ENCODE data around the gene CPHXL2.

The CPHXL2 gene

DNA sequence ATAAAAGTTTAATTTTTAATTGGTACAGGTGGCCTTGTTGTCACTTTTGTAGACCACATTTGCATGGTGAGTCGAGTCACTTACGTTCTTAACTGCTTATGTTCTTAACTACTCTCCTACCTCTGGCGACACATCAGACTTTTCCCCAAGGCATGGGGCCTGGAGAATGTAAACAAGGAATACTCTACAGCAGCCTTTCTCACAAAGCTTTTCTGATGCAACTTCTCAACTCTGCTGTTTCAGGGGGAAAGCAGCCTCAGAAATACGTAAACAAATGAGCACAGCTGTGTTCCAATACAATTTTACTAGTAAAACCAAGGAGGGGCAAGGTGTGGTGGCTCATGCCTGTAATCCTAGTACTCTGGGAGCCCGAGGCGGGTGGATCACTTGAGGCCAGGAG lies 36.2 kb downstream of the CPHXL2 start:
- DNase-seq: no peak

DNA sequence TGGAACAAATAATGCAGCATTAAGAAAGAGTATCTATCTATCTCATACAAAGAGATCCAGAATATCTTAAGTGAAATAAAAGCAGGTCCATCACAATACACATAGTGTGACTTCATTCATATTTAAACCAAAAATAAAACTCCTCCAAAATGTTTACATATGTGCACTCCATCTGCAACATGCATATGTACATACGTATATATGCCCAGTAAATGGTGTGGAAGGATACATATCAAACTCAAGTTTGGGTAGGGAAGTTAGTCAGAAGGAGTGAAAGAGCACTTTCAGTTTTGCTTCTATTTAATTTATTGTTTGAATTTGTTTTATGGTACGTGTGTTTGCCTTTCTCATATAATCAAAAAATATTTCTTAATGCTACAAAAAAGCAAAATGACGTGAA lies 41.8 kb downstream of the CPHXL2 start:
- no peak for DNase-seq

DNA sequence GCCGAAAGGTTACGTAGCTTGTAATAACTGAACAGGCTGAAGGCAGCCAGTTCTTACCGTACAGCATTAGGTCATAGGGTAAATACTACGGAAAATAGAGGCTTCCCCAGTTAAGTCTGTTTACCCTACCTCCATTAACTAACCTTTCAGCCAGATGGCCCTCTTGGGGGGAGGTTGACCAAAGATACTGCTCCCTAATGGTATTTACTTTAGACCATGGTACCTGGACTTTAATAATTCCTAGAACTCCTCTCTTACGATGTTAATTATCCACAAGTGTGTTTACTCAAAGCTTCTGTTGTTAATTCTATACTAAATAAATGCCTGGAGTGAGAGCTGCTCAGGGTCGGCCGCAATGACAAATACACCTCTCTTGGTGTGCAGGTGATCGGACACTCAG lies 44.0 kb downstream of the CPHXL2 start:
- DNase-seq: no peak

DNA sequence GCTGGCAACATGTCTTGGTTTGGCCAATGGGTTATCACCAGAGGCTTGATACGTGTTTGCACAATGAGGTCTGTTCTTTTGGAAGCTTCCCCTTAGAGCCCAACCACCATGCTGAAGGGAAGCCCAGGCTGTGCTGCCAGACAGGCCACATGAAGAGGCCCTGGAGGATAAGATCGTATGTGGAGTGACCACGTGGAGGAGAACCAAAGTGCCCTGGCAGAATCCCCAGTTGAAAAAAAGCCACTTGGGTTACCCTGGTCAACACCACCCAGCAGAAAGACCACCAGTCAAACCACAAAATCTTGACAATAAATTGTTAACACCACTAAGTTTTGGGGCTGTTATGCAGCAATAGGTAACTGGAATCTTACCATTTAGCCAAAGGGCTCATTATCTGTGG lies 46.8 kb downstream of the CPHXL2 start:
- peak; percentile 12 for DNase-seq

DNA sequence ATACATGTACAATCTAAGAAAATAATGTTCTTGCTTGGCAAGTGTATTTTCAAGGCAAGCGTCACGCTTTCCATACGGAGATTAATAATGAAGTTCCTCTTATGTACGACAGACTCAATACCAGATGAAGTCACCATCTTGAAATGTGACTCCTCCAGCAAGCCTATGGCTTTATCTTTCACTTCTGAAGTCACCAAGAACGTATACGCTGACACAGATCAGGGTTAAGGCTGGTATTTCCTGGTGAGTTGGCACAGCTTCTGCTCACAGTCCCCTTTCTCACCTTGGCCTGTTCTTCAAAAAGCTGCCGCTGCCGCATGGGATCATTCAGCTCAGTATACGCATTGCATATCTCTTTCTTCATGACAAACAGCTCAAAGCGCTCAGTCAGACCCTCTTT lies 47.7 kb downstream of the CPHXL2 start:
- DNase-seq: no peak

GRCh38 chr16:75628351-75628750 lies 48.5 kb downstream of the CPHXL2 start:
- no peak for DNase-seq

DNA sequence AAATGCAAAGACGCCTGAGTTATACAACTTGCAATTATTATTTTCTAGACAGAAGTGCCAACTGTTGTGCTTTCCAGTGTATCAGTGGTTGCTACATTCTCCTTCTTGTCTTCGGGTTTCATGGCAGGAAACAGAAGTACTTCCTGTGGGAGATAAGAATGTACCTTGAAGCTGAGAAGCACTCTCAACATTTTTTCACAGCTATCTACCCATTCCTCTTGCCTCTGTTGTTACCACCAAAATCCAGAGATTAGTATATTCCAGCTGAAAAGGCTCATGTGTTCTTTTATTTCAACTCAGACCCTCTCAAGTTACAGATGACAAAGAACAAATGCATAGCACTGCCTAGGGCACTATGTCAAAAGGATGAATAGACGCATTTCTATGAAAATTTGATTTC lies 49.0 kb downstream of the CPHXL2 start:
- DNase-seq: peak; percentile 92

DNA sequence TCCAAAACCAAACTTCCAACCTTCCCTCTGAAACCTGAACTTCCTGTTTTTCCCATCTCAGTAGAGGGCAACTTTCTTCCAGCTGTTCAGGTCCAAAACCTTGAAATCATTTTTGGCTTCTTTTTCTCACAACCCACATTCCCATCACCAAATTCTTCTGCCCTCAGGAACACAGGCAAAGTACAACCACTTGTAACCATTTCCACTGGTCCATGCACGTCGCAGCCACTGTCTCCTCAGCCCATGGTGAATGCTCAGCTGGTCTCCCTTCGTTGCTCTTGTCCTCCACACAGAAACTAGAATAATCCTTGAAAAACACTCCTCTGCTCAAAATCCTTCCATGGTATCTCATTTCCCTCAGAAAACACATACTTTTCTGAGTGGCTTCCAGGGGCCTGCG lies 50.0 kb downstream of the CPHXL2 start:
- DNase-seq: no peak

- peak; percentile 9 for DNase-seq
Observed at GRCh38 chr16:75624921-75625334, 51.9 kb downstream of the CPHXL2 start.

DNA sequence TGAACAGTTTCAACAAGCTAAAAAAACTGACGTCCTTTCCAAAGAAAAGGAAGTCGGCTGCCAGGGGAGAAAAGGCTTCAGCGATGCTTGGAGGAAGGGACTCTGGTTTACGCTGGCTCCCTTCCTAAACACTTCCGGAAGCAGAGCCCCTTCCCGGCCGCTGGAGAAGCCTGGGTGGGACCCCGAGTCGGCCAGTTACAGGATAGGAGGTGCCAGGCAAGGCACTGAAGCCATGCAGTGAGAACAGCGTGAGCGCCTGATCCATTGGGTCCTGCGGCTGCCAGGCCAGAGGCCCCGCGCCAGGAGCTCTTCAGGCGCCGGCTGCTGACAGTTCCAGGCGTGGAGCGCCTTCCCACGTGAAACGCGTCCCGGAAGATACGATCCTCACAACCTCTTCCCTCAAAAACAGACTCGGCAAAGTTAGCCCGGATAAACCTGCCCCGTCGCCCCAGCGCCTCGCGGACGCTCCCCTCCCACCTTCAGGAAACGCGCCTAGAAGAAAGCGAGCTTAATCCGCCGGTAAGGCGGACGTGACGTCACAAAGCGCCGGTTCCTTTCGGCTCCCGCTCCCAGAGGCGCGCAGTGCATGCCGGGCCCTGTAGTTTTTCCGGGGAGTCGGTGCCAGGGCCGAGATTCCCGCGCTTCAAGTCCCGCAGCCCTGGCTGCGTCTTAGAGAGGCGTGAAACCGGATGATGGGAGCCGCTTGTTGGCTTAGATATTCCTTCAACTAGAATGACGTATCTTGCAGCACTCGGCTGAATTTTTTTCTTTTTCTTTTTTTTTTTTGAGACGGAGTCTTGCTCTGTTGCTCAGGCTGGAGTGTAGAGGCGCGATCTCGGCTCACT lies 53.8 kb downstream of the CPHXL2 start, which contains the start of gene ADAT1:
Gene ADAT1 (minus strand): TSS at position 521 of the 845 bp plus-strand sequence. CDS start 2,482 bp downstream, outside the sequence.
- peak; percentile 87 for DNase-seq

DNA sequence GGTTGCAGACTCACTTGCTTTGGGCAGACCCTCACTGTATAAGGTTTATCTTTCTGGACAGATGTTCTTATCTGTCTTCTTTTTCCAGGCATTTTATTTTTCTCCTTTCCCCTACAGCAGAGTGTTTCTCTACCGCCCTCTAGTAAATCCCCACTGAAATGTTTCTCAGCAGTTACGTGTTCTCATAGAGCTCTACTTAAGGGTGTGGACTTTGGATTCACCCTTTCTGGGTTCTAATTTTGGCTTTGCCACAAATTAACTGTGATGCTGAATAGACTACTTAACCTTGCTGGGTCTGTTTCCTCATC lies 55.7 kb downstream of the CPHXL2 start:
- peak; percentile 31 for DNase-seq

DNA sequence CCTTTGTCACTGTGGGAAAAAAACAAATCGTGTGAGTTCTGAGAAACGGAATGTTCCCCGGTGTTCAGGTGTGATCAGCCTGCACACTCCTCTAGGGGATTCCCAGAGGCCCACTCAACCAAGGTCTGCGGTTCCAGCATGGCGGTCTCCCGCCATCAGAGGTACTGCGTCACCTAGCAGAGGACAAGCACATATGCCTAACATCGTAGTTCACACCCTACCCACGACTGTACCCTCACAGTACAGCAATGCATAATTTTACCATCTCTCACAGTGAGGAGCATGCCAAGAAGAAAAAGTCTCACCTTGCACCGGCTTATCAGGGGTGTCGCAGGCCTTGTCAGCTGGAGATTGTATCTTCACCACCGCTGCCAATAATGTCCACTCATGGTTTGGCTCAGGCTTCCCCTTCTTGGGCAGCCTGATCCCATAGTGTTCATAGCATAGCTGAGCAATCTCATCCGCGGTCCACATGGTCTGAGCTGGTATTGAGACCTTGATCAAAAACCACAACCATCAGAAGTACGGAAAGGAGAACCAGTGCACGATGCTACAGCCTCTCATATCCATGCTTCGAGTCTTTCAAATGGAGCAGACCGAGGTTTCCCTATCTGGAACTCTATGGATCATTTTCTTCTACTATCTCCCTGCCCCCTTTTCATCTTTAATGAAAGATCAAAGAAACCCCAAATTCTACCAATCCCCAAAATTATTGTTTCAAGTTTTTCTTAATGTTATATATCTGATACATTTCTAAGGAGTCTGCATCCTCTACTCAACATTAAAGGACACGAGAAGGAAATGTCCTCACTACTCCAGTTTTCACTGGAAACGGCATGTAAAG lies 56.3 kb downstream of the CPHXL2 start:
- peak; percentile 5 for DNase-seq

- DNase-seq: no peak
Observed at GRCh38 chr16:75618780-75619179, 58.0 kb downstream of the CPHXL2 start.

GRCh38 chr16:75617121-75617520 lies 59.7 kb downstream of the CPHXL2 start:
- no peak for DNase-seq

DNA sequence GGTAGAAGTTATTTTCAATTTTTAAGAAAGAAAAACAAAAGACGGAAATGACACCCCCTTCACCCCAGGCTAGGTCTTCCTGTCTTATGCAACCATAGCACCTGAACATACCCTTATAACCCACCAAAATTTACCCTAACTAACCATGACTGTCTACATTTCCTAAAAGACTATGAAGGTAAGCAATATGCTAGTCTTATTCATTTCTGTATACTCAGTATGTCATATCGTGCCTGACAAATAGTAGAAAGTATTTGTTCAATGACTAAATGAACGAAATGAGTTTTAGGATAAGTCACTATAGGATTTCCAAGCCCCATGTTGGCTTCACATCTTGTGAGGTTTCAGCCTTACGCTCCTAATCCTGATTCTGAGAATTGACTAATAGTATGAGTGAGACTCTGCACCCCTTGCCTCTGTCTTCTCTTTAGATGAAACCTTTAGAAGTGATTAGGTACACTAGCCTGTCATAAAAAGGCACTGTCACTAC lies 60.2 kb downstream of the CPHXL2 start:
- no peak for DNase-seq

DNA sequence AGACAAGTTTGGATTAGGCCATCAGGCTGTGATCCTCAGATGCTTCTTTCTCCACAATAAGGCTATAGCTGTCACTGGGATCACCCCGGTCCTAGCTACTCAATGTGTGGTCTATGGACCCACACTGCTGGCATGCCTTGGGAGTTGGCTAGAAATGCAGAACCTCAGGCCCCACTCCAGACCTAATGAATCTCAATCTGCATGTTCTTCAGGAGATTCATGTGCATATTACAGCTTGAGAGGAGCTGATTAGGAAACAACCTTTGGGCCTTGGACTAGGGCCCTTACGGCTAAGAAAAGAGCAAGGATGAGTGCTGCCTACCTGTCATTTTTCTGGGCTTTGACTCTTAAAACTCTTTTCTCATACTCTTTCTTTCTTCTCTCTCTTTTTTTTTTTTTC lies 61.2 kb downstream of the CPHXL2 start:
- DNase-seq: no peak

DNA sequence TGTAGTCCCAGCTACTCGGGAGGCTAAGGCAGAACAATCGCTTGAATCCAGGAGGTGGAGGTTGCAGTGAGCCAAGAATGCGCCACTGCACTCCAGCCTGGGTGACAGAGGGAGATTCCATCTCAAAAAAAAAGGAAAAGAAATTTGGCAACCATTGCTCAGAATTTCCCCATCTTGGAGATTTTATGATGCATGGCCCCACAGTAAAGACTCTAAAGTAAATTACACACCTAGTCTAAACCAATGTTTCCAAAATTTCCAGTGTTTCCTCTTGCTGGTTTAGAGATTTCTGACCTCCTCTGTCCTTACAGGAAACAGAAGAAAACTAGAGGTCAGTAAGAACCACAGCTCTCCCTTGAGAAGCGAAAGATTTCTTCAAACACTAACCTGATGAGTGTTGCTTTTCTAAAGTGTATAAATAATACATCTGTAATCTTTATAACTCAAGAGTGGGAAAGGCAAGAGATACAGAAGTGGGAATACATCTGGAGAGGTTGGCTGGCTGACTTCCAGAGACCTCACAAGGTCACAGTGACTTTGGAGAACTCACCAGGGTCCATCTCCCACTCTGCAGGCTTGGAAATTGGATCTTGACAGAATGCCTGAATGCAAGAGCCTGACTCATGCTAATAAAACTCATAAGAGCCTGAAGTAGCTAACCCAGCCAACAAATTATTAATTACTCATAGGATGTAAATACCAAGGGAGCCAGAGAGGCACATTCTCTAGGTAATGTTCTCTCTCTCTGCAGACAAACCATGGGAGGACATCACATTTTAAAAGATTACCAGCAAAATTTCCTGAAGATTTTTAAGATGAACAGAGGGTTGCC lies 62.5 kb downstream of the CPHXL2 start:
- DNase-seq: no peak

Data from GF-D8 (cell line).